ENCODE data around the gene SERTAD3. TPM values are rescaled to one million over a fixed set of nuclear protein-coding genes. Genes with fewer than 3 reads are reported as not detected.
A peak's percentile ranks its signal among the peaks of the same experiment; 100 is the strongest.
"Not testable (repeated sequence)": the region's sequence is repeated elsewhere in the genome, so short reads cannot be mapped to it uniquely, and the experiment has no call there.

Gene SERTAD3, protein sequence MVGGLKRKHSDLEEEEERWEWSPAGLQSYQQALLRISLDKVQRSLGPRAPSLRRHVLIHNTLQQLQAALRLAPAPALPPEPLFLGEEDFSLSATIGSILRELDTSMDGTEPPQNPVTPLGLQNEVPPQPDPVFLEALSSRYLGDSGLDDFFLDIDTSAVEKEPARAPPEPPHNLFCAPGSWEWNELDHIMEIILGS
- 77.4 TPM for polyA plus RNA-seq (2012; ENCODE audit: insufficient read depth, insufficient read length, low read depth)

DNA sequence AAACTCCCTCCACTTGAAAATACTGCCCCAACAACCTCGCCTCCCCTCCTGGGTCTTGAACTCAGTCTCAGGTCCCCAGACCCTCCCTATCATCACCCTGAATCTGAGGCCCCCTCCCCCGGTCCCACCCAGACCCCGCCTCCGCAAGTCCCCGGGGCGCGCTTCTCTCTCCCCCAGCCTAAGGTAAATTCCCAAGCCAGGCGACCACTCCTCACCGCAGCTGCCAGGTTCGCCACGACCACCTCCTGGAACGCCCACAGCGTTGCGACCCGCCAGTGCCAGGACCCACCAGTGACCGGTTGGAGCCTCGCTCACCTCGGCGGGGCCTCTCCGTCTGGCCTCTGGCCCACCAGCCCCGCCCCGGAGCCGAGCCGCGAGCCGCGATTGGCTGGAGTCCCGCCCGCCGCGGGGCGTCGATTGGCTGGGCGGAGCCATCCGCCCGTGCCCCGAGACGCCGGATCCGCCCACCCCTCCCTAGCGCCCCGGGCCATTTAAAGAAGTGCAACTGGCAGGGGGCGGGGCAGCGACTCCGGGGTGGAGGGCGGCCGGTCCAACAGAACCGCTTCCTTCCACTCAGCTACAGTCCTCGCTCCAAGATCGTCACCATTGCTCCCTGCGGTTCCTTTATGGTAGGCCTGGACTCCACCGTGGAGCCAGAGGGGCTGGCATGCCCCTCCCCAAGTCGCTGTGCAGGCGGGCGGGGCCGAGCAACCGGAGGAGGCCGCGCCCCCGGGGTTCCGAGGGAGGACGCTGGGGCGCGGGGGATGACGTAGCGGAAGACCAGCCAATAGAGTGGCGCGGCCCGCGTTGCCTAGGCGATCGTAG lies at the start of gene SERTAD3:
Gene SERTAD3 (minus strand): TSS at position 336 of the 825 bp plus-strand sequence. CDS start 2,255 bp downstream, outside the sequence.
- Histone ChIP-seq H3K4me1 (peaks cover 9% of the 10 kb centered on the region), H3K9me3 (no peaks in the 10 kb centered on the region), H3K4me3 (ENCODE audit: low read depth, low read length) (peak within 1 kb of the TSS; percentile 74), H3K27me3 (no peaks in the 10 kb centered on the region), H3K36me3 (peaks cover 23% of the 10 kb centered on the region)
- TF ChIP-seq, protein P1, sequence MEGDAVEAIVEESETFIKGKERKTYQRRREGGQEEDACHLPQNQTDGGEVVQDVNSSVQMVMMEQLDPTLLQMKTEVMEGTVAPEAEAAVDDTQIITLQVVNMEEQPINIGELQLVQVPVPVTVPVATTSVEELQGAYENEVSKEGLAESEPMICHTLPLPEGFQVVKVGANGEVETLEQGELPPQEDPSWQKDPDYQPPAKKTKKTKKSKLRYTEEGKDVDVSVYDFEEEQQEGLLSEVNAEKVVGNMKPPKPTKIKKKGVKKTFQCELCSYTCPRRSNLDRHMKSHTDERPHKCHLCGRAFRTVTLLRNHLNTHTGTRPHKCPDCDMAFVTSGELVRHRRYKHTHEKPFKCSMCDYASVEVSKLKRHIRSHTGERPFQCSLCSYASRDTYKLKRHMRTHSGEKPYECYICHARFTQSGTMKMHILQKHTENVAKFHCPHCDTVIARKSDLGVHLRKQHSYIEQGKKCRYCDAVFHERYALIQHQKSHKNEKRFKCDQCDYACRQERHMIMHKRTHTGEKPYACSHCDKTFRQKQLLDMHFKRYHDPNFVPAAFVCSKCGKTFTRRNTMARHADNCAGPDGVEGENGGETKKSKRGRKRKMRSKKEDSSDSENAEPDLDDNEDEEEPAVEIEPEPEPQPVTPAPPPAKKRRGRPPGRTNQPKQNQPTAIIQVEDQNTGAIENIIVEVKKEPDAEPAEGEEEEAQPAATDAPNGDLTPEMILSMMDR (IDR thresholded peaks at IDR 0.05; ENCODE audit: low read depth, low read length) = no peak
- peak; percentile 99 for DNase-seq

DNA sequence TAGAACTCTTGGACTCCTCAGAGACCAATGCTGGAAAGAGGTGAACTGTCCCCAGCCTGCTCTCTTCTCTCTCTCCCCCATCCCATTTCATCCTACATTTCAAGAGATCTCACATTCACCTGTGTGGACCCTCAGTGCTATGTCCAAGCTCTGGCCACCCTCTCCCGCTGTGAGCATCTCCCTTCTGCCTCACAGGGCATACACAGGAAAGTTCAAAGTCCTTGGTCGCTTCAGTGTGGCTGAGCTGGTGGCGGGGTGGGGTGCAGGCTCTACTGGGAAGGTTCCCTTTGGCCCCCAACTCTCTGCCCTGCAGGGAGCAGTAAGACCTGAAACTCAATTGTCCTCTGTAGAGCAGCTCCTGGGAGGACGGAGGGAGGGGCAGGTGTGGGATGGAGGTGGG lies 49.6 kb upstream of the SERTAD3 start:
- no peak for DNase-seq

DNA sequence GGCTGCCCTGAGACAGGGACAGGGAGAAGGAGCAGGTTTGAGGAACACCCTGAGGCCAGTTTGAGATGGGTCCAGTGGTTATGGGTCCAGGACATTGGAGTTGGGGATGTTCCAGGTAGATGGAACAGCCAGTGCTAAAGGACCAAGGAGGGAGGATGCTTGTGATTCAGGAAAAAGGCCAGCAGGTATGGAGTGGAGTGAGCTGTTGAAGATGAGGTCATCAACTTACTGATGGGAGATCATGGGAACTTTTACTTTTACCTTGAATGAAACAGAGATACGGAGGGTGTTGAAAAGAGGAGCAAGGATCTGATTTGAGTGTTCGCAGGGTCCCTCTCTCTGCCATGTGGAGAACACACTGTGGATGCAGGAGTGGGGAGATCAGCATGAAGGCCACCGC lies 48.1 kb upstream of the SERTAD3 start:
- Histone ChIP-seq H3K9me3 (no peaks in the 10 kb centered on the region), H3K27me3 (no peaks in the 10 kb centered on the region), H3K36me3 (no peaks in the 10 kb centered on the region), H3K4me1 (no peaks in the 10 kb centered on the region), H3K4me3 (ENCODE audit: low read depth, low read length) (no peak overlapping the region)
- DNase-seq = no peak
- TF ChIP-seq, protein P1 (IDR thresholded peaks at IDR 0.05; ENCODE audit: low read depth, low read length) = no peak

More for the DNA sequence above, 49.6 kb upstream of the SERTAD3 start:
- Histone ChIP-seq H3K9me3 (no peaks in the 10 kb centered on the region), H3K4me3 (ENCODE audit: low read depth, low read length) (no peak overlapping the region), H3K4me1 (no peaks in the 10 kb centered on the region), H3K27me3 (no peaks in the 10 kb centered on the region), H3K36me3 (no peaks in the 10 kb centered on the region)
- TF ChIP-seq, protein P1 (IDR thresholded peaks at IDR 0.05; ENCODE audit: low read depth, low read length) = no peak

DNA sequence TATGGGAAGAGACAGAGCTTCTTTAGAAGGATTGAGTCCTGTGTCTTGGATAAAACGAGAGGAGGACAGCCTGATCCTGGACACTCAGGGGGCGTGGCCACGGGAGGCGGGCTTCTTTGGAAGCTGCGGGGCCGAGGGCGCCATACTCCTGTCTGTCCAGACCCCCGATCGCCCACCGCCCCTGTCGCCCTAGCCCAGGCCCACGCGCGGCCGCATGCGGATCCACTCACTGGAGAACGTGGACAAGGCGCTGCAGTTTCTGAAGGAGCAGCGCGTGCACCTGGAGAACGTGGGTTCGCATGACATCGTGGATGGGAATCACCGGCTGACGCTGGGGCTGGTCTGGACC lies 45.7 kb upstream of the SERTAD3 start:
- Histone ChIP-seq H3K9me3 (no peaks in the 10 kb centered on the region), H3K4me1 (no peaks in the 10 kb centered on the region), H3K27me3 (no peaks in the 10 kb centered on the region), H3K36me3 (no peaks in the 10 kb centered on the region), H3K4me3 (ENCODE audit: low read depth, low read length) (peak overlapping the region; percentile 15; the same call in 1 of the 2 replicates)
- DNase-seq = no peak
- TF ChIP-seq, protein P1 (IDR thresholded peaks at IDR 0.05; ENCODE audit: low read depth, low read length) = no peak

DNA sequence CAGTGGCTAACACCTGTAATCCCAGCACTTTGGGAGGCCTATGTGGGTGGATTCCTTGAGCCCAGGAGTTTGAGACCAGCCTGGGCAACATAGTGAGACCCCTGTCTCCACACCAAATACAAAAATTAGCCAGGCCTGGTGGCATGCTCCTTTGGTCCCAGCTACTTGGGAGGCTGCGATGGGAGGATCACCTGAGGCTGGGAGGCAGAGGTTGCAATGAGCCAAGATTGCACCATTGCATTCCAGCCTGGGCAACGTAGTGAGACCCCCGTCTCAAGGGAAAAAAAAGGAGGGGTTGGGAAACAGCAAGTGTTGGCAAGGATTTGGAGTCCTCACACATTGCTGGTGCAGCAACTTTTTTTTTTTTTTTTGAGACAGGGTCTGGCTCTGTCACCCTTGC lies 41.9 kb upstream of the SERTAD3 start:
- TF ChIP-seq, protein P1 (IDR thresholded peaks at IDR 0.05; ENCODE audit: low read depth, low read length) = no peak
- Histone ChIP-seq H3K4me3 (ENCODE audit: low read depth, low read length) (no peak overlapping the region), H3K27me3 (no peaks in the 10 kb centered on the region), H3K9me3 (no peaks in the 10 kb centered on the region), H3K4me1 (no peaks in the 10 kb centered on the region), H3K36me3 (no peaks in the 10 kb centered on the region)
- no peak for DNase-seq

- DNase-seq = not testable (repeated sequence)
Measured at GRCh38 chr19:40475878-40476644, 31.9 kb upstream of the SERTAD3 start.

More at GRCh38 chr19:40475878-40476644, 31.9 kb upstream of the SERTAD3 start:
- H3K4me3 ChIP-seq (ENCODE audit: low read depth, low read length); H3K27me3 ChIP-seq; H3K36me3 ChIP-seq; H3K4me1 ChIP-seq; H3K9me3 ChIP-seq: not testable (repeated sequence)

Measured in BE2C (cell line).